Stimulated activated memory B cell treated with anti-CD40 and anti-IgM and Interleukin-4, amounts not matched to agents 10 μg/mL and 1 μg/mL and 100 μg/mL, for 72 hours (primary cell): ENCODE data around the gene PIERCE2.
"Not testable (repeated sequence)": the region's sequence is repeated elsewhere in the genome, so short reads cannot be mapped to it uniquely, and the experiment has no call there.

Experiments used
- ATAC-seq: fragments of 150-1000 bp; cut with Tn5 transposase; 2 replicates; pipeline ENCODE4 v1.10.0; 2021
- H3K27ac Mint-ChIP-seq: one replicate; pipeline ENCODE4 v1.8.0; 2022; ENCODE audit warnings: mild to moderate bottlenecking, mixed read lengths
- H3K27me3 Mint-ChIP-seq: one replicate; pipeline ENCODE4 v1.8.0; 2022; ENCODE audit warnings: mixed read lengths
- H3K36me3 Mint-ChIP-seq: one replicate; pipeline ENCODE4 v1.8.0; 2022; ENCODE audit warnings: mixed read lengths
- H3K4me1 Mint-ChIP-seq: one replicate; pipeline ENCODE4 v1.8.0; 2022; ENCODE audit warnings: mixed read lengths
- H3K4me3 Mint-ChIP-seq: one replicate; pipeline ENCODE4 v1.8.0; 2022; ENCODE audit warnings: mild to moderate bottlenecking, moderate library complexity, mixed read lengths
- H3K9me3 Mint-ChIP-seq: one replicate; pipeline ENCODE4 v1.8.0; 2022; ENCODE audit warnings: mixed read lengths

PIERCE2 gene, protein sequence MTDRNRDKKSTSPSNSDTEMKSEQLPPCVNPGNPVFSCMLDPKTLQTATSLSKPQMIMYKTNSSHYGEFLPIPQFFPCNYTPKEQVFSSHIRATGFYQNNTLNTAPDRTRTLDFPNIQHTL

DNA sequence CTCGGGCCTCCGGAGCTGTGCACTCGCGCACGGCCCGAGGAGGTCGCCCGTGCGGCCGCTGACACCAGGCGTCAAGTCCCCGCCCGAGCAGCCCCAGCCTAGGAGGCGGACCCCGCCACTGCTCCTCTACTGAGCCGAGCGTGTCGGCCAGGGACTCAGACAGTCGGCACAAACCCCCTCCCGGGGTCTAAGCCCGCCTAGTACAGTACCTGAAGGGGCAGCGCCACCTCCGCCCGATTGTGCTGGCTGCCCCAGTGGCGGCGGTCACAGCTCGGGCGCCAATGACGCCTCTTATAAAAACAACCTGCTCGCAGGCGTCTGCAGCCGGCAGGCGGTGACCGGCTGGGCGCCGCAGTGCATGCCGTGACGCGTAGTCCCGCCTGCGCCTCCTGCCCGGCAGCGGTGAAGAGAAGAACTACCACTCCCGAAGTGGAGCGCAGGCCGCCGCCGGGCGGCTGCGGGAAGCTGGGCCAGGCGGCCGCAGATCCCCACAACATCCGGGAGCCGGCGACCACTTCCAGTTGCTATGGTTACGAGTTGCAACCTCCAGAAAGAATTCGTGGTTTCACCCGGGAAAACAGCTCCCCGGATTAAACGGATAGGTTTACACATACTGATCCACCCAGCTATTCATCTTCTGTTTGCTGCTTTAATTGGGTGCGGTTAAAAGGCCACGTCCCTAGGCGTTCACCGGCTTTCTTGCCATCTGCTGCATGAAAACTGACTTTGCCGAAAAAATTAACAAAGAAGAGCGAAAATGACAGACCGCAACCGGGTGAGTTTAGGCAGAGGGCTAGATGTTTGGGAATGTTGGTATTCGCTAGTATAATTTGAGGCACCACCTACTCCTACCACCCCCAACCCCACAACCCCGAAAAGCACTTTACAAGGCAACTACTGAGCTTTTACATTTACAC is at the start of gene PIERCE2, which contains the start of gene CCPG1:
Gene PIERCE2 (plus strand): TSS at position 484 of the 917 bp plus-strand sequence. CDS start 274 bp downstream, at position 758.
Gene CCPG1 (minus strand): TSS at position 348 of the 917 bp plus-strand sequence. CDS start 18,935 bp downstream, outside the sequence.
- Mint-ChIP-seq H3K27ac (peak within 1 kb of the TSS; percentile 94), H3K4me3 (peak within 1 kb of the TSS; percentile 96), H3K9me3 (no peaks in the 10 kb centered on the region), H3K4me1 (peaks cover 20% of the 10 kb centered on the region), H3K36me3 (no peaks in the 10 kb centered on the region), H3K27me3 (no peaks in the 10 kb centered on the region)
- peak; percentile 97 for ATAC-seq

DNA sequence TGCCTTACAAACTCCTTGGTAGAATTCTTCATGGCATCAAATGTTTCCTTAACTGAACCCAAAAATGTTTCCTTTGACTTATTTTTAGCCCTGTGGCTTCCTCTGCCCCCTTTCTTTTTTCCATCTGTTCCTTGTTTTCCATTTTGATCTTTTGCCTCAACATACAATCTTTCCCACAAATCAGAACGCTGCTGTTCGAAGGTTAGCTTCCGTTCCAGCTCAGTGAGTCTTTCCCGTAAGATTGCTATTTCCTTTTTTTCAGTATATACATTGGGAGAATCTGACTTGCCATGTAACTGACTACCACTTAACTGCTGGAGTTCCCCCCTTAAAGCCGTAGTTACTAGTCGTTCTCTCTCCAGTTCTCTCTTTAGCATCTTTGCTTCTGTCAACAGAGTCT is 48.0 kb upstream of the PIERCE2 start:
- peaks cover 10% of the 10 kb centered on the region for H3K4me1 Mint-ChIP-seq
- H3K36me3 Mint-ChIP-seq = peaks cover 35% of the 10 kb centered on the region
- no peaks in the 10 kb centered on the region for H3K9me3 Mint-ChIP-seq
- H3K27me3 Mint-ChIP-seq = no peaks in the 10 kb centered on the region
- no peak for ATAC-seq
- peak overlapping the region; percentile 18 for H3K27ac Mint-ChIP-seq
- H3K4me3 Mint-ChIP-seq = no peak overlapping the region

- Mint-ChIP-seq H3K4me3 (no peak overlapping the region), H3K27me3 (no peaks in the 10 kb centered on the region), H3K27ac (no peak overlapping the region), H3K9me3 (no peaks in the 10 kb centered on the region), H3K4me1 (peaks cover 10% of the 10 kb centered on the region), H3K36me3 (peaks cover 35% of the 10 kb centered on the region)
- ATAC-seq = no peak
Observed at GRCh38 chr15:55361048-55361447, 47.2 kb upstream of the PIERCE2 start.

DNA sequence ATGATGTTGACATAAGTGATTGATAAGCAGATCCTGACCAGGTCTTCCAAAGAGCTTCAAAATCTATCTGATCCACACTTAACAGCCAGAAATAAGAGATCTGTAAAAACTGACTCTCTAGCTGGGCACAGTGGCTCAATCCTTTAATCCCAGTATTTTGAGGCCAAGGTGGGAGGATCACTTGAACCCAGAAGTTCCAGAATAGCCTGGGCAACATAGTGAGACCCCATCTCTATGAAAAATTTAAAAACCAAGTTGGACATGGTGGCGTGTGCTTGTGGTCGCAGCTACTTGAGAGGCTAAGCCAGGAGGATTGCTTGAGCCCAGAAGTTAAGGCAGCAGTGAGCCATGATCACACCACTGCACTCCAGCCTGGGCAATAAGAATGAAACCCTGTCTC is 45.7 kb upstream of the PIERCE2 start:
- Mint-ChIP-seq H3K36me3 (peaks cover 26% of the 10 kb centered on the region), H3K9me3 (no peaks in the 10 kb centered on the region), H3K4me3 (no peak overlapping the region), H3K27me3 (no peaks in the 10 kb centered on the region), H3K27ac (no peak overlapping the region), H3K4me1 (peaks cover 10% of the 10 kb centered on the region)
- no peak for ATAC-seq

DNA sequence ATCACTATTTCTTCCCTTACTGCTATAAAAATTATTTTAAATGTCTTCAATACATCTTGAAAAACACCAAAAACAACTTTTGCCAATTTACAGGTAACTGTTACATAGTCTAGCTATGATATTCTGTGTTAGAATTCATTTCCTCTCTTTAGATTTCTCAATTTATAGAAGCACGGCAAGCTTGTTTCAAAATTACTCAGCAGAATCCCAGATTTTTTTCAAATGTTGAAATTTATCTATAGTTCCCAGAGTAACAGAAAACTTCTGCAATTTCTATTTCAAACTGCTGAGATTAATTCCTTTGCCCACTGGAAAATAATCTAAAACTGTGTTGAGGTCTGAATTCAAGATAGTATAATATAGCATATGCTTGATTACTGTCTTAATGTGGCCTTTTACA is 41.3 kb upstream of the PIERCE2 start:
- Mint-ChIP-seq H3K4me3 (no peak overlapping the region), H3K27me3 (no peaks in the 10 kb centered on the region), H3K9me3 (no peaks in the 10 kb centered on the region), H3K36me3 (peaks cover 25% of the 10 kb centered on the region), H3K27ac (no peak overlapping the region), H3K4me1 (peaks cover under 1% of the 10 kb centered on the region)
- no peak for ATAC-seq

- H3K36me3 Mint-ChIP-seq = peaks cover 42% of the 10 kb centered on the region
- no peak for ATAC-seq
- no peaks in the 10 kb centered on the region for H3K27me3 Mint-ChIP-seq
- H3K9me3 Mint-ChIP-seq = no peaks in the 10 kb centered on the region
- peaks cover 17% of the 10 kb centered on the region for H3K4me1 Mint-ChIP-seq
- no peak overlapping the region for H3K4me3 Mint-ChIP-seq
- H3K27ac Mint-ChIP-seq = peak overlapping the region; percentile 74
Observed at GRCh38 chr15:55372701-55373440, 35.4 kb upstream of the PIERCE2 start.

DNA sequence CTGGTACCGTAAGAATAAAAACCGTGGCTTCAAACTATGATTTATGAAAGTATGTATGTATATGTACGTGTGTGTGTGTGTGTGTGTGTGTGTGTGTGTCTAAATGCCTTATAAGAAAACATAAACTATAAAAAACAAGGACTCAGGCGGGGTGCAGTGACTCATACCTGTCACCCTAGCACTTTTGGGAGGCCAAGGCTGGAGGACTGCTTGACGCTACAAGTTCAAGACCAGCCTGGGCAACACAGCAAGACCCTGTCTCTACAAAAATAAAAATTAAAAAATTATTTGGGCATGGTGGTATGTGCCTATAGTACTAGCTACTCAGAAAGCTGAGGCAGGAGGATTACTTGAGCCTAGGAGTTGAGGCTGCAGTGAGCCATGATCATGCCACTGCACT is 29.2 kb upstream of the PIERCE2 start:
- Mint-ChIP-seq H3K36me3 (peaks cover 47% of the 10 kb centered on the region), H3K4me3 (no peak overlapping the region), H3K27me3 (no peaks in the 10 kb centered on the region), H3K4me1 (no peaks in the 10 kb centered on the region), H3K27ac (no peak overlapping the region), H3K9me3 (no peaks in the 10 kb centered on the region)
- no peak for ATAC-seq

GRCh38 chr15:55381595-55381994 is 26.7 kb upstream of the PIERCE2 start:
- peaks cover 52% of the 10 kb centered on the region for H3K36me3 Mint-ChIP-seq
- no peaks in the 10 kb centered on the region for H3K4me1 Mint-ChIP-seq
- no peak for ATAC-seq
- H3K9me3 Mint-ChIP-seq = no peaks in the 10 kb centered on the region
- H3K4me3 Mint-ChIP-seq = no peak overlapping the region
- H3K27ac Mint-ChIP-seq = no peak overlapping the region
- H3K27me3 Mint-ChIP-seq = no peaks in the 10 kb centered on the region

- Mint-ChIP-seq H3K27me3 (no peaks in the 10 kb centered on the region), H3K9me3 (no peaks in the 10 kb centered on the region), H3K4me1 (no peaks in the 10 kb centered on the region), H3K36me3 (peaks cover 52% of the 10 kb centered on the region), H3K4me3 (no peak overlapping the region), H3K27ac (no peak overlapping the region)
- no peak for ATAC-seq
Observed at GRCh38 chr15:55383687-55384086, 24.6 kb upstream of the PIERCE2 start.

- no peak overlapping the region for H3K4me3 Mint-ChIP-seq
- no peaks in the 10 kb centered on the region for H3K4me1 Mint-ChIP-seq
- H3K36me3 Mint-ChIP-seq = peaks cover 42% of the 10 kb centered on the region
- H3K27ac Mint-ChIP-seq = no peak overlapping the region
- no peaks in the 10 kb centered on the region for H3K9me3 Mint-ChIP-seq
- no peaks in the 10 kb centered on the region for H3K27me3 Mint-ChIP-seq
- no peak for ATAC-seq
Observed at GRCh38 chr15:55387027-55387426, 21.3 kb upstream of the PIERCE2 start.

GRCh38 chr15:55389264-55389607 is 19.1 kb upstream of the PIERCE2 start:
- H3K9me3 Mint-ChIP-seq = no peaks in the 10 kb centered on the region
- no peak overlapping the region for H3K27ac Mint-ChIP-seq
- peaks cover 20% of the 10 kb centered on the region for H3K36me3 Mint-ChIP-seq
- H3K4me3 Mint-ChIP-seq = no peak overlapping the region
- H3K4me1 Mint-ChIP-seq = no peaks in the 10 kb centered on the region
- no peaks in the 10 kb centered on the region for H3K27me3 Mint-ChIP-seq
- ATAC-seq = no peak

DNA sequence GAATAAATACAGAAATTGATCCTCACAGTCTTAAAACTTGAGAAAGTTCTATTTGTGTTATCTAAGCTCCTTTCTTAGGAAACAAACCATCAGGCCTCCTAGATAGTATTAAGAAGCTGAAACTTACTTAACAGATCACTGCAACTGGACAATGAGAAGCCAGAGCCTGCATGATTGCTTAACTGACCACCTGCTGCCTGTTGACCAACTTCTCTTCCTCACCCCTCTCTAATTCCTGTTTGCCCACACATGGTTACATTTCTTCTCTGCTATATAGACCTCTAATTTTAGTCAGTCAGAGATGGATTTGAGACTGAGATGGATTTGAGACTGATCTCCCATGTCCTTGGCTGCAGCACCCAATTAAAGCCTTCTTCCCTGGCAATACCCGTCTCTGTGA is 13.6 kb upstream of the PIERCE2 start:
- H3K4me1 Mint-ChIP-seq = peaks cover 11% of the 10 kb centered on the region
- H3K9me3 Mint-ChIP-seq = no peaks in the 10 kb centered on the region
- no peak overlapping the region for H3K27ac Mint-ChIP-seq
- H3K4me3 Mint-ChIP-seq = no peak overlapping the region
- no peaks in the 10 kb centered on the region for H3K27me3 Mint-ChIP-seq
- no peak for ATAC-seq
- H3K36me3 Mint-ChIP-seq = peaks cover 40% of the 10 kb centered on the region

DNA sequence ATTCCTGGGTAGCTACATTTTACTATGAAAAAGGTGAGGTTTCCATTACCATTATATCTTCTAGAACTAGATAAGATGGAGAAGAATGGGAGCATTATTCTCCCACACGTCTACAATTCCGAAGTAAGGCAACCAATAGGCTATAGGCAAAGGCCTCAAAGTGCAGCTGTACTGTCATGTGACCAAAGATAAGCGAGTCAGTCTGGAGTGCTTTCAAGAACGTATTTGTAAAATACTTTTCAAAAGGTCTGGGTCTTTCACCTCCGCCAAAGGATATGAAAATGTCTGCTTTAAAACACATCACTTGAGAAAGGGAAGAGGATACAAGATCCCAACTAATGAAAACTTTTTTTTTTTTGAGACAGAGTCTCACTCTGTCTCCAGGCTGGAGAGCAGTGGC is 10.1 kb upstream of the PIERCE2 start:
- H3K4me3 Mint-ChIP-seq = no peak overlapping the region
- H3K4me1 Mint-ChIP-seq = peaks cover 36% of the 10 kb centered on the region
- H3K36me3 Mint-ChIP-seq = peaks cover 40% of the 10 kb centered on the region
- H3K27ac Mint-ChIP-seq = no peak overlapping the region
- H3K9me3 Mint-ChIP-seq = no peaks in the 10 kb centered on the region
- no peaks in the 10 kb centered on the region for H3K27me3 Mint-ChIP-seq
- no peak for ATAC-seq

DNA sequence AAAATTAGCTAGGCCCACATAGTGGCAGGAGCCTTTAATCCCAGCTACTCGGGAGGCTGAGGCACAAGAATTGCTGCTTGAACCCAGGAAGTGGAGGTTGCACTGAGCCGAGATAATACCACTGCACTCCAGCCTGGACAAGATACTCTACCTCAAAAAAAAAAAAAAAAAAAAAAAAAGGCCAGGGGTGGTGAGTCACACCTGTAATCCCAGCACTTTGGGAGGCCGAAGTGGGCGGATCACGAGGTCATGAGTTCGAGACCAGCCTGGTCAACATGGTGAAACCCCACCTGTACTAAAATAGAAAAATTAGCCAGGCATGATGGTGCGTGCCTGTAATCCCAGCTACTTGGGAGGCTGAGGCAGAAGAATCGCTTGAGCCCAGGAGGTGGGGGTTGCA is 8.2 kb upstream of the PIERCE2 start:
- not testable (repeated sequence) for ATAC-seq, H3K9me3 Mint-ChIP-seq, H3K27ac Mint-ChIP-seq, H3K27me3 Mint-ChIP-seq, H3K4me3 Mint-ChIP-seq
- peaks cover 49% of the 10 kb centered on the region for H3K4me1 Mint-ChIP-seq
- H3K36me3 Mint-ChIP-seq = peaks cover 36% of the 10 kb centered on the region

DNA sequence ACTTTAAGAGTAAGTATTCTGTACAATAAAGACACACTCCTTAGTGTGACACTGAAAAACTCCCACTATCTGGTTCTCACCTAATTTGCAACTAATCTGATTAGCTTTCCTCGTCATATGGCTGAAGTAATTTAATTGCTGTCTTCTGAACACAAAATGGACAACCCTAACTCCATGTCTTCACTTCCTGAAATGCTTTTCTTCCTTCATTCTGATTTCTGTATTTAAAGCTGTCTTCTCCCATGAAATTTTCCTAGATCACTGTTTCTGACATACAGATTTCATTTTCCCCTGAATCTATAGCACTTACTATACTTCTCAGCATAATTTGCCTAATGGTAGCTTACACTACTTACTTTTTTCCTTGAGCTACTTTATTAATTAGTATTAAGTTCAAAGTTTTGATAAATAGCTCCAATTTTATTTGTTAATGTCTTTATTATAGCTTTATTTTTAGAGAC is 6.5 kb upstream of the PIERCE2 start:
- H3K27ac Mint-ChIP-seq = no peak overlapping the region
- no peaks in the 10 kb centered on the region for H3K27me3 Mint-ChIP-seq
- peaks cover 22% of the 10 kb centered on the region for H3K36me3 Mint-ChIP-seq
- H3K4me3 Mint-ChIP-seq = no peak overlapping the region
- no peak for ATAC-seq
- H3K4me1 Mint-ChIP-seq = peaks cover 48% of the 10 kb centered on the region
- H3K9me3 Mint-ChIP-seq = no peaks in the 10 kb centered on the region
